GM12873 (cell line): Measurements from ENCODE around the gene ARHGAP26.

ENCODE experiments used
- TF ChIP-seq, protein P1 (sequence below): IDR thresholded peaks from 2 replicates; pipeline ENCODE4 v1.5.1; 2012; ENCODE audit warnings: low read depth, mild to moderate bottlenecking, moderate library complexity, low read length, control low read depth; ENCODE audit not compliant: insufficient read depth; ENCODE audit errors: missing control alignments

The ARHGAP26 gene

DNA sequence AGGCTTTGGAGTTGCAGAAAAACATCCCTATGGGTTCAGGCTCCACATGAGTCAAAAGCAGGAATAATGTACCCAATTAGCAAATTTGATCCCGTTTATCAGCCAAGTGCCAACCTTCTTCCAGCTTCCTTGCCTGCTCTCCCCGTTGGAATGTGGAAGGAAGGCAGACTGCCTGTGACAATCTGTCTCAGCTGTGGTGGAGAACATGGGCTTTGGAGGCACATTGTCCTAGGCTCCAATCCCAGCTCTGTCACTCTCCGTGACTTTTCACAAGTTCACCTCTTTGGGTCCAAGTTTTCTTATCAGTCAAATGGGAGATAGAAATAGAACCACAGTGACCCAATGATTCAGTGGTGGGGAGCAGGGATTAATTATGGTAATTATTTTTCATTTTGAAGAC lies 113.9 kb downstream of the ARHGAP26 start:
- TF ChIP-seq, protein P1, sequence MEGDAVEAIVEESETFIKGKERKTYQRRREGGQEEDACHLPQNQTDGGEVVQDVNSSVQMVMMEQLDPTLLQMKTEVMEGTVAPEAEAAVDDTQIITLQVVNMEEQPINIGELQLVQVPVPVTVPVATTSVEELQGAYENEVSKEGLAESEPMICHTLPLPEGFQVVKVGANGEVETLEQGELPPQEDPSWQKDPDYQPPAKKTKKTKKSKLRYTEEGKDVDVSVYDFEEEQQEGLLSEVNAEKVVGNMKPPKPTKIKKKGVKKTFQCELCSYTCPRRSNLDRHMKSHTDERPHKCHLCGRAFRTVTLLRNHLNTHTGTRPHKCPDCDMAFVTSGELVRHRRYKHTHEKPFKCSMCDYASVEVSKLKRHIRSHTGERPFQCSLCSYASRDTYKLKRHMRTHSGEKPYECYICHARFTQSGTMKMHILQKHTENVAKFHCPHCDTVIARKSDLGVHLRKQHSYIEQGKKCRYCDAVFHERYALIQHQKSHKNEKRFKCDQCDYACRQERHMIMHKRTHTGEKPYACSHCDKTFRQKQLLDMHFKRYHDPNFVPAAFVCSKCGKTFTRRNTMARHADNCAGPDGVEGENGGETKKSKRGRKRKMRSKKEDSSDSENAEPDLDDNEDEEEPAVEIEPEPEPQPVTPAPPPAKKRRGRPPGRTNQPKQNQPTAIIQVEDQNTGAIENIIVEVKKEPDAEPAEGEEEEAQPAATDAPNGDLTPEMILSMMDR, result no peak

DNA sequence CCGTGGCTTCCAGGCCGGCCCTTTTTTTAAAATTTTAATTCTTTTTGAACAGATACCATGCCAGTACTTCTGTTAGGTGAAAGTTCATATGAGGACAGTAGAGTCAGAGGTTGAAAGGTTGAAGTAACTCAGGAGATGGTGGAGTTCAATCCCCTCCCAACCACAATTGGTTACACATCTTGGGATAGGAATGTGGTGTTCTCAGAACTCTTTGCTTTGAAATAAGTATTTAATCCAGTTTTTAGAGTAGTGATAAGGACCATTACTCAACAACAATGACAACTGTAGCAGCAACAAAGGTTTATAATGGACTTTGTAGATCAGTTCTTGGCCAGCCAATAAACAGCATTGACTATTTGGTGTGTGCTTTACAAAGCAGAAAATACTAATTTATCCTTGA lies 116.0 kb downstream of the ARHGAP26 start:
- TF ChIP-seq, protein P1, result no peak

DNA sequence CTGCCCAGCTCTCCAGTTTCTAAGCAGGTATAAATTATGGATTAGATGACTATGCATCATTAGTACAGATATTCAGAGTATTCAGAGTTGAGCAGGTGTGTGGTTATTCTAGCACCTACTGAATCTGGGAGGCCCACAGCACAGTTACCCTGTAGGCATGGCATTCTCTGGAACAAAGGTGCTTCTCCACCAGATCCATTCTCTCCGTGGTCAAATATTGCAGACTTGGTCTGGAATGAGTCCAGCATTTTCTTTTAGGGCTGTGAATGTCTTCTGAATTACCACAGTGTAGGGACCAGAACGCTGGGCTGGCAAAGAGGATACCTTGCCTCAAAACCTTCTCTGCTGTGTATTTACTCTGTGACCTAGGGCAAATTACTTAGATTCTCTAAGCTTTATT lies 116.8 kb downstream of the ARHGAP26 start:
- TF ChIP-seq, protein P1, result no peak

DNA sequence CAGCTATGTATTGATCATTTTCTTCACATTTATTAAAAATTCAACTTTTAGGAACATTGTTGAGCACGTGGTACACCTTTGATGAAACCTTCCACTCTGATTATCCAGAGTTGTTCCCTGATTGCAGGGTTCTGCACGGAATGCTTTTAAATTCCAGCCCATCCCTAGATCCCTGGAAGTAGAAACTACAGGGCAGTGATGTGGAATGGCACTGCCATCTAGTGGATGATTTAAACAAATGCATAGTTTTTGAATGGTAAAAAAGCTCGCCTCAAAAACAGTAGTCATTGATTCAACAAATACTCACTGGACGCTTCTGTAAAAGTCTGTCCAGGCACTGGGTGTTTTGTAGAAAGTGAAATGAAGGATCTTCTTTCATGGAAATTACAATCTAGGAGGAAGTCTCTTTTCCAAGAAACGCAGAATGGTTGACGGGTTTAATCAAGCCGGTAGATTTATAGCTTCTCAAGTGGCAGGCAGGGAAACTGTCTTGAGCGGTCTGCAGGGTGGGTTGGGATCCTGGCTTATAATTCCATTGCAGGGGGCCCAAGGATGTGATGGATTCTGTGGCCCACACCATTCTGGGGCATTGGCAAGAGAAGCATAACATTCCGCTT lies 118.4 kb downstream of the ARHGAP26 start:
- TF ChIP-seq, protein P1, result peak; percentile 63

DNA sequence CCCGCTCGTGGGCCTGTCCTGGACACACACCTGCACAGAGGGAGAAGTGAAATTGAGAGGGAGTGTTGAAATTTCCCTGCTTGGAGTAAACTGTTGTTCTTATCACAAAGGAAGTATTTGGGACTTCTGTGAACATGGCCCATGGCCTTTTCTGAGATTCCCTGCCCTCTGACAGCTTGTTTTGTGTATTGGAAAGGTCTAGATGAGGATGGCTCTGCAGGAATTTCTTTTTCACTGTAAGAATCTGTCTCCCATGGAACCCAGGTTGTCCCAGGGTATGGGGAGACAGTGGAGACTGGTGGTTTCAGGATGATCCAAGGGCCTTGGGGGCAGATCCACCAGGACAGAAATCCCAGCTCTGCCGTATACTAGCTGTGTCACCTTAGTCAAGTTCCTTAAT lies 121.8 kb downstream of the ARHGAP26 start:
- TF ChIP-seq, protein P1, result no peak

DNA sequence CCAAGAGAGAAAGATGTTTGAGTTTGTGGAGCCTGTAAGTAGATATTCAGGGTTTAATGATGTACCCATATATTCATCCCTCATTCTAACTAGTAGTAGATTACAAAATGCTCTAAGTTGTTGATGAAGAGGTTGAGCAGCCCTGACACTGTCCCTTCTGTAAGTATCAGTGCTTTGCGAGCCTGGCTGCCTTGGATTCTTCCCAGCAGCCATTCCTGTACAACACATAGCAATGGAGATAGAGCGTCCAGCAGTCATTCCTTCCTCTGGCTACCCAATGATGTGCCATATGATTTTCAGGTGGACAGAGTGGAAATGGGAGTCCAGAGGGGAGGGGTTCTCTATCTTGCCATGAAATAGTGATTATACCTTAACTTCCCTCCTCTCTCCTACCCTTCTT lies 124.1 kb downstream of the ARHGAP26 start:
- TF ChIP-seq, protein P1, result no peak

DNA sequence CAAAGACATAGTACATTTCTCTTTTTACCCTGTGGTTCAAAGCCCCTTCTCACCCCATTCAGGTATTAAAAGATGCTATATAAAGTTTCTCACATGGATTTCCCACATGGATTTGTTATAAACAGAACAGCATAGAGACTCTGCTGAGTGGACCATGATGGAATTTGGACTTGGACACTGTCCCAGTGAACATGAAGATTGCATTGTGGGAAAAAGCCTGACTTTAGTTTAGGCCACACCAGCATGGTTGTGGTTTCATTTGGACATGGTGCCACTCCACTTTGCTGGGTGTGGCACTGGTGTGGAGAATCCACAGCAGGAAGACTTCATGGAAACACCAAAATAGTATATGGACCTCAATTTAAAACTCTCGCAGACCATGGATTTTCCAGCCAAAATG lies 124.6 kb downstream of the ARHGAP26 start:
- TF ChIP-seq, protein P1, result no peak
